HepG2 (cell line): ENCODE data around the gene SH2D2A. TPM values are rescaled to one million over a fixed set of nuclear protein-coding genes. Genes with fewer than 3 reads are reported as not detected.

ENCODE experiments used
- ATAC-seq: fragments of 200-7000 bp; cut with Tn5 transposase; 3 replicates; pipeline ENCODE4 v1.9.1; 2020; ENCODE audit warnings: mild to moderate bottlenecking, moderate library complexity
- BruUV-seq: library from RNA; stranded (reverse); fragments of 400-500 nt; replicated peaks from 2 replicates; lab custom pipeline; 2021; lab: Mats Ljungman, UMichigan
- CTCF ChIA-PET: fragments of 300-600 bp; formaldehyde crosslinking; extraction: SDS; loops from one replicate; lab custom pipeline; 2021; ENCODE audit warnings: low total read pairs, inconsistent platforms, low intra/inter-chr PET ratio; lab: Yijun Ruan, JAX
- POLR2A ChIA-PET: fragments of 350-600 bp; sonication (Branson Sonifier 250); formaldehyde crosslinking; loops from one replicate; lab custom pipeline; 2020; ENCODE audit warnings: antibody characterized with exemption, inconsistent platforms; lab: Yijun Ruan, JAX
- DNase-seq: peaks from one replicate; pipeline ENCODE4 v3.0.0-alpha.2; 2015; ENCODE audit warnings: low spot score
- FAIRE-seq: peaks from 3 replicates; lab custom pipeline; 2011; peaks lifted over from hg19 to GRCh38; lab: Jason Lieb, UNC
- H2AFZ ChIP-seq: one replicate; pipeline ENCODE4 v1.6.1; 2011; ENCODE audit warnings: low read length, inconsistent platforms
- H3K27ac ChIP-seq: fragments of 300-600 bp; 3 replicates; pipeline ENCODE4 v1.8.0; 2011; ENCODE audit warnings: mixed run types, mild to moderate bottlenecking, mixed read lengths, low read length, inconsistent platforms; ENCODE audit not compliant: insufficient read depth; ENCODE audit errors: extremely low read length
- H3K27me3 ChIP-seq, 2 experiments: fragments of 200-600 bp in 1 of 2; 2 replicates in 1 of 2; 3 replicates in 1 of 2; pipeline versions ENCODE4 v1.6.0 to v1.8.0; 2011; ENCODE audit warnings: low read length in 2 of 2, mild to moderate bottlenecking in 2 of 2, moderate library complexity in 2 of 2, inconsistent platforms in 1 of 2; ENCODE audit not compliant: insufficient read depth in 2 of 2, control insufficient read depth in 1 of 2
- H3K36me3 ChIP-seq, 2 experiments: fragments of 200-600 bp in 1 of 2; replicated peaks in 1 of 2; 2 replicates in 1 of 2; 3 replicates in 1 of 2; pipeline versions ENCODE4 v1.5.1 to v1.8.0; 2011; ENCODE audit warnings: low read length in 2 of 2, inconsistent platforms in 1 of 2; ENCODE audit not compliant: insufficient read depth in 2 of 2, control insufficient read depth in 1 of 2
- H3K4me1 ChIP-seq: 2 replicates; pipeline ENCODE4 v1.5.1; 2012; ENCODE audit warnings: low read length, inconsistent platforms; ENCODE audit not compliant: insufficient read depth
- H3K4me2 ChIP-seq: 2 replicates; pipeline ENCODE4 v1.6.0; 2011; ENCODE audit warnings: low read depth, low read length, inconsistent platforms
- H3K4me3 ChIP-seq, 3 experiments: fragments of 200-600 bp in 1 of 3; sonication (generic), shearing (Covaris generic) in 1 of 3; replicated peaks in 1 of 3; 2 replicates each; pipeline ENCODE4 v1.5.1; 2011 to 2016; ENCODE audit warnings: low read length in 3 of 3, inconsistent platforms in 2 of 3, low read depth in 2 of 3, mild to moderate bottlenecking in 2 of 3, control low read depth in 1 of 3, mixed read lengths in 1 of 3; ENCODE audit not compliant: insufficient read depth in 1 of 3
- H3K79me2 ChIP-seq: one replicate; pipeline ENCODE4 v1.6.1; 2011; ENCODE audit warnings: low read length, inconsistent platforms; ENCODE audit not compliant: insufficient read depth
- H3K9ac ChIP-seq: 2 replicates; pipeline ENCODE4 v1.6.0; 2011; ENCODE audit warnings: mild to moderate bottlenecking, low read depth, low read length, inconsistent platforms; ENCODE audit not compliant: insufficient read depth
- H3K9me3 ChIP-seq: 2 replicates; pipeline ENCODE4 v1.5.1; 2012; ENCODE audit warnings: mild to moderate bottlenecking, low read length
- H4K20me1 ChIP-seq: 2 replicates; pipeline ENCODE4 v1.6.0; 2011; ENCODE audit warnings: inconsistent platforms, mild to moderate bottlenecking, low read length, moderate library complexity; ENCODE audit not compliant: insufficient read depth
- BCL6 ChIP-seq: IDR thresholded peaks from 2 replicates; pipeline ENCODE4 v1.6.1; 2016; ENCODE audit warnings: missing genetic modification reagents, missing compliant biosample characterization
- KLF6 ChIP-seq: IDR thresholded peaks from 2 replicates; pipeline ENCODE4 v1.8.0; 2016; ENCODE audit warnings: missing biosample characterization, missing genetic modification reagents
- NFIC ChIP-seq: IDR thresholded peaks from 2 replicates; pipeline ENCODE4 v1.6.1; 2012; ENCODE audit warnings: mild to moderate bottlenecking, low read length, inconsistent platforms
- RARG ChIP-seq: sonication (generic); formaldehyde crosslinking; IDR thresholded peaks from 2 replicates; pipeline ENCODE4 v1.4.0; 2020; ENCODE audit warnings: low read depth, mild to moderate bottlenecking, missing genetic modification reagents
- RNF2 ChIP-seq: fragments of 450-650 bp; conservative IDR thresholded peaks from 2 replicates; pipeline ENCODE4 v1.6.1; 2016; ENCODE audit warnings: low read depth
- ZMAT3 ChIP-seq: sonication (generic); formaldehyde crosslinking; conservative IDR thresholded peaks from 2 replicates; pipeline ENCODE4 v1.7.0; 2021; ENCODE audit warnings: missing genetic modification reagents
- ZNF10 ChIP-seq: sonication (generic); formaldehyde crosslinking; IDR thresholded peaks from 2 replicates; pipeline ENCODE4 v1.4.0; 2020; ENCODE audit warnings: mild to moderate bottlenecking, low read depth, missing genetic modification reagents, borderline replicate concordance
- ZNF326 ChIP-seq: sonication (generic); formaldehyde crosslinking; IDR thresholded peaks from 2 replicates; pipeline ENCODE4 v1.4.0; 2020; ENCODE audit warnings: missing genetic modification reagents, borderline replicate concordance
- ZNF670 ChIP-seq: sonication (generic); formaldehyde crosslinking; IDR thresholded peaks from 2 replicates; pipeline ENCODE4 v1.8.0; 2022; ENCODE audit warnings: mild to moderate bottlenecking, missing genetic modification reagents, borderline replicate concordance
- ZNF83 ChIP-seq: sonication (generic); formaldehyde crosslinking; IDR thresholded peaks from 2 replicates; pipeline ENCODE4 v1.4.0; 2020; ENCODE audit warnings: missing genetic modification reagents, mild to moderate bottlenecking, borderline replicate concordance
- ZNF841 ChIP-seq: sonication (generic); formaldehyde crosslinking; IDR thresholded peaks from 2 replicates; pipeline ENCODE4 v1.8.1; 2023; ENCODE audit warnings: missing genetic modification reagents, borderline replicate concordance
- WGBS: methylation state at CpG from one replicate; pipeline ENCODE4 v1.1.6; 2017; ENCODE audit warnings: low lambda C conversion rate; 5-methylcytosine and 5-hydroxymethylcytosine counted together
- in situ Hi-C: cut with HindIII; loops from 2 replicates; pipeline ENCODE4 v1.10.0; 2017; ENCODE audit warnings: low pct_unique_long_range_greater_than_20kb; ENCODE audit not compliant: extremely low pct_ligation_motif_present
- intact Hi-C: fragments of 100-400 bp; cut with micrococcal nuclease; formaldehyde crosslinking; loops from one replicate; pipeline ENCODE4 v1.10.0; 2022; ENCODE audit not compliant: unreplicated experiment
- polyA plus RNA-seq, 8 experiments: library from polyadenylated mRNA; depleted of rRNA in 3 of 8; stranded (reverse) in 7 of 8; unstranded in 1 of 8; fragments of >200 nt; fragmentation: Illumina TruSeq in 4 of 8; extraction: Trizol in 4 of 8; gene quantifications; 2 replicates each; pipeline versions ENCODE4 v1.2.1 to v1.2.3, GENCODE V29; 2011 to 2016; ENCODE audit warnings: low read depth in 4 of 8, missing spikeins in 1 of 8, mixed read lengths in 1 of 8; ENCODE audit not compliant: insufficient read depth in 1 of 8
- total RNA-seq, 5 experiments: library from RNA; depleted of rRNA; stranded (reverse); fragments of >200 nt; fragmentation: Illumina TruSeq; extraction: Trizol; gene quantifications; 2 replicates each; pipeline ENCODE4 v1.2.3, GENCODE V29; 2016; ENCODE audit warnings: low read depth in 1 of 5
- TF ChIP-seq, protein P1 (sequence below): IDR thresholded peaks from 2 replicates; pipeline ENCODE4 v1.6.1; 2012; ENCODE audit warnings: low read length, improper control_type of control experiment
- TF ChIP-seq, protein P2 (sequence below): sonication (generic); formaldehyde crosslinking; IDR thresholded peaks from 2 replicates; pipeline ENCODE4 v1.9.0; 2021; ENCODE audit warnings: missing genetic modification reagents, borderline replicate concordance
- TF ChIP-seq, protein P3 (sequence below): sonication (generic); formaldehyde crosslinking; IDR thresholded peaks from 2 replicates; pipeline ENCODE4 v1.4.0; 2020; ENCODE audit warnings: low read depth, mild to moderate bottlenecking, missing genetic modification reagents
- TF ChIP-seq, protein P4 (sequence below): sonication (generic); formaldehyde crosslinking; IDR thresholded peaks from 2 replicates; pipeline ENCODE4 v1.5.0; 2020; ENCODE audit warnings: missing genetic modification reagents

The SH2D2A gene
- total and polyA plus RNA-seq, 2 of the 13 experiments (the other 11 are each of a cell fraction or from before 2014, with no cell fraction given): 0.57 to 0.73 TPM

- Histone ChIP-seq H3K27ac (no peak overlapping the region), H4K20me1 (no peaks in the 10 kb centered on the region), H3K9me3 (no peaks in the 10 kb centered on the region), H3K27me3 (no peaks in the 10 kb centered on the region), H3K4me3 (no peak overlapping the region), H3K79me2 (no peaks in the 10 kb centered on the region), H3K4me2 (no peak overlapping the region), H3K9ac (no peak overlapping the region), H3K36me3 (peaks cover 15 to 34% of the 10 kb centered on the region in 2 experiments; a peak in 4 of 5 replicates), H2AFZ (no peak overlapping the region), H3K4me1 (no peaks in the 10 kb centered on the region)
- no TSS peak for BruUV-seq
- DNase-seq (no peak), FAIRE-seq (no peak), ATAC-seq (no peak)
- in situ Hi-C loops (no loop called here), intact Hi-C loops (no loop called here)
- CTCF ChIA-PET: no interaction called here
- WGBS: 91% methylated on average over 2 of the region's 8 CpGs
- POLR2A ChIA-PET: no interaction called here
- no peak for TF ChIP-seq ZMAT3 (CRISPR knock-in tag)
- no peak for TF ChIP-seq ZNF841
- TF ChIP-seq ZNF10: no peak
- TF ChIP-seq RNF2: no peak
- no peak for TF ChIP-seq RARG
- TF ChIP-seq, protein P1, sequence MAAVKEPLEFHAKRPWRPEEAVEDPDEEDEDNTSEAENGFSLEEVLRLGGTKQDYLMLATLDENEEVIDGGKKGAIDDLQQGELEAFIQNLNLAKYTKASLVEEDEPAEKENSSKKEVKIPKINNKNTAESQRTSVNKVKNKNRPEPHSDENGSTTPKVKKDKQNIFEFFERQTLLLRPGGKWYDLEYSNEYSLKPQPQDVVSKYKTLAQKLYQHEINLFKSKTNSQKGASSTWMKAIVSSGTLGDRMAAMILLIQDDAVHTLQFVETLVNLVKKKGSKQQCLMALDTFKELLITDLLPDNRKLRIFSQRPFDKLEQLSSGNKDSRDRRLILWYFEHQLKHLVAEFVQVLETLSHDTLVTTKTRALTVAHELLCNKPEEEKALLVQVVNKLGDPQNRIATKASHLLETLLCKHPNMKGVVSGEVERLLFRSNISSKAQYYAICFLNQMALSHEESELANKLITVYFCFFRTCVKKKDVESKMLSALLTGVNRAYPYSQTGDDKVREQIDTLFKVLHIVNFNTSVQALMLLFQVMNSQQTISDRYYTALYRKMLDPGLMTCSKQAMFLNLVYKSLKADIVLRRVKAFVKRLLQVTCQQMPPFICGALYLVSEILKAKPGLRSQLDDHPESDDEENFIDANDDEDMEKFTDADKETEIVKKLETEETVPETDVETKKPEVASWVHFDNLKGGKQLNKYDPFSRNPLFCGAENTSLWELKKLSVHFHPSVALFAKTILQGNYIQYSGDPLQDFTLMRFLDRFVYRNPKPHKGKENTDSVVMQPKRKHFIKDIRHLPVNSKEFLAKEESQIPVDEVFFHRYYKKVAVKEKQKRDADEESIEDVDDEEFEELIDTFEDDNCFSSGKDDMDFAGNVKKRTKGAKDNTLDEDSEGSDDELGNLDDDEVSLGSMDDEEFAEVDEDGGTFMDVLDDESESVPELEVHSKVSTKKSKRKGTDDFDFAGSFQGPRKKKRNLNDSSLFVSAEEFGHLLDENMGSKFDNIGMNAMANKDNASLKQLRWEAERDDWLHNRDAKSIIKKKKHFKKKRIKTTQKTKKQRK: no peak
- TF ChIP-seq ZNF326 (CRISPR knock-in tag): no peak
- TF ChIP-seq, protein P2, sequence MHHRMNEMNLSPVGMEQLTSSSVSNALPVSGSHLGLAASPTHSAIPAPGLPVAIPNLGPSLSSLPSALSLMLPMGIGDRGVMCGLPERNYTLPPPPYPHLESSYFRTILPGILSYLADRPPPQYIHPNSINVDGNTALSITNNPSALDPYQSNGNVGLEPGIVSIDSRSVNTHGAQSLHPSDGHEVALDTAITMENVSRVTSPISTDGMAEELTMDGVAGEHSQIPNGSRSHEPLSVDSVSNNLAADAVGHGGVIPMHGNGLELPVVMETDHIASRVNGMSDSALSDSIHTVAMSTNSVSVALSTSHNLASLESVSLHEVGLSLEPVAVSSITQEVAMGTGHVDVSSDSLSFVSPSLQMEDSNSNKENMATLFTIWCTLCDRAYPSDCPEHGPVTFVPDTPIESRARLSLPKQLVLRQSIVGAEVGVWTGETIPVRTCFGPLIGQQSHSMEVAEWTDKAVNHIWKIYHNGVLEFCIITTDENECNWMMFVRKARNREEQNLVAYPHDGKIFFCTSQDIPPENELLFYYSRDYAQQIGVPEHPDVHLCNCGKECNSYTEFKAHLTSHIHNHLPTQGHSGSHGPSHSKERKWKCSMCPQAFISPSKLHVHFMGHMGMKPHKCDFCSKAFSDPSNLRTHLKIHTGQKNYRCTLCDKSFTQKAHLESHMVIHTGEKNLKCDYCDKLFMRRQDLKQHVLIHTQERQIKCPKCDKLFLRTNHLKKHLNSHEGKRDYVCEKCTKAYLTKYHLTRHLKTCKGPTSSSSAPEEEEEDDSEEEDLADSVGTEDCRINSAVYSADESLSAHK (CRISPR knock-in tag): no peak
- TF ChIP-seq, protein P3, sequence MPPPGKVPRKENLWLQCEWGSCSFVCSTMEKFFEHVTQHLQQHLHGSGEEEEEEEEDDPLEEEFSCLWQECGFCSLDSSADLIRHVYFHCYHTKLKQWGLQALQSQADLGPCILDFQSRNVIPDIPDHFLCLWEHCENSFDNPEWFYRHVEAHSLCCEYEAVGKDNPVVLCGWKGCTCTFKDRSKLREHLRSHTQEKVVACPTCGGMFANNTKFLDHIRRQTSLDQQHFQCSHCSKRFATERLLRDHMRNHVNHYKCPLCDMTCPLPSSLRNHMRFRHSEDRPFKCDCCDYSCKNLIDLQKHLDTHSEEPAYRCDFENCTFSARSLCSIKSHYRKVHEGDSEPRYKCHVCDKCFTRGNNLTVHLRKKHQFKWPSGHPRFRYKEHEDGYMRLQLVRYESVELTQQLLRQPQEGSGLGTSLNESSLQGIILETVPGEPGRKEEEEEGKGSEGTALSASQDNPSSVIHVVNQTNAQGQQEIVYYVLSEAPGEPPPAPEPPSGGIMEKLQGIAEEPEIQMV (CRISPR knock-in tag): no peak
- no peak for TF ChIP-seq BCL6 (CRISPR knock-in tag)
- TF ChIP-seq, protein P4, sequence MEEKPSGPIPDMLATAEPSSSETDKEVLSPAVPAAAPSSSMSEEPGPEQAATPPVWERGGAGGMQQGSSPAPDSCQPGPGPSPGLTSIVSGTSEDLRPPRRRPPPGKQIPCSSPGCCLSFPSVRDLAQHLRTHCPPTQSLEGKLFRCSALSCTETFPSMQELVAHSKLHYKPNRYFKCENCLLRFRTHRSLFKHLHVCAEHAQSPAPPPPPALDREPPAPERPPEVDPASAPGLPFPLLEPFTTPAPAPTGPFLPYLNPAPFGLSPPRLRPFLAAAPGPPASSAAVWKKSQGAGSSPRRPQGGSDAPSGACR (CRISPR knock-in tag): no peak
- no peak for TF ChIP-seq ZNF670 (CRISPR knock-in tag)
- TF ChIP-seq ZNF83: no peak
- no peak for TF ChIP-seq KLF6 (CRISPR knock-in tag)
- TF ChIP-seq NFIC: no peak
These were observed 14.2 kb downstream of the SH2D2A start for GRCh38 chr1:156802421-156802935.
